ENCODE results near the gene TRAM2. TPM values are rescaled to one million over a fixed set of nuclear protein-coding genes. Genes with fewer than 3 reads are reported as not detected.

Gene TRAM2
- total and polyA plus RNA-seq, 2 of the 4 experiments (the other 2 are of a cell fraction): 77.2 to 95.7 TPM

- Histone ChIP-seq H3K4me3 (ENCODE audit: insufficient read depth, low read depth, low read length) (no peak overlapping the region), H3K9me1 (ENCODE audit: insufficient read depth, low read length) (peaks cover 36% of the 10 kb centered on the region), H2AK9ac (replicated peaks; ENCODE audit: low read depth, low read length, poor library complexity) (no peak overlapping the region), H2BK120ac (ENCODE audit: low read depth, low read length) (peak overlapping the region; percentile 95; the same call in 1 of the 2 replicates), H3K27ac (ENCODE audit: insufficient read depth, low read length) (no peak overlapping the region), H3K27me3 (ENCODE audit: control insufficient read depth, insufficient read depth, low read length) (no peaks in the 10 kb centered on the region), H2AFZ (replicated peaks; ENCODE audit: low read length, poor library complexity) (no peak overlapping the region), H3K4me1 (ENCODE audit: control insufficient read depth, insufficient read depth, low read length) (peaks cover 41% of the 10 kb centered on the region), H2BK20ac (ENCODE audit: low read depth, low read length) (no peak overlapping the region), H3K56ac (ENCODE audit: extremely low read depth, insufficient read depth, low read length) (no peak overlapping the region), H3K9me3 (ENCODE audit: control insufficient read depth, insufficient read depth, low read length) (no peaks in the 10 kb centered on the region), H3K4me2 (ENCODE audit: low read depth, low read length) (no peak overlapping the region), H4K91ac (ENCODE audit: insufficient read depth, low read depth, low read length) (no peak overlapping the region), H3K14ac (replicated peaks; ENCODE audit: low read depth, low read length) (peak overlapping the region; percentile 37; the same call in 1 of the 2 replicates), H3K36me3 (ENCODE audit: control insufficient read depth, insufficient read depth, low read length) (peaks cover 20% of the 10 kb centered on the region), H3K23ac (ENCODE audit: low read depth, low read length) (peak overlapping the region; percentile 61; the same call in 1 of the 2 replicates), H4K20me1 (ENCODE audit: insufficient read depth, low read length) (peaks cover 12% of the 10 kb centered on the region; the same call in 1 of the 2 replicates), H4K5ac (ENCODE audit: low read depth, low read length) (no peak overlapping the region), H3K9ac (ENCODE audit: low read depth, low read length) (no peak overlapping the region), H2AK5ac (ENCODE audit: low read depth, low read length) (no peak overlapping the region), H2BK15ac (ENCODE audit: low read depth, low read length) (no peak overlapping the region), H3K79me1 (ENCODE audit: low read depth in 1 of 2, low read length in 2 of 2) (peaks cover 28 to 87% of the 10 kb centered on the region in 2 experiments), H3K18ac (ENCODE audit: low read depth, low read length) (no peak overlapping the region), H2BK5ac (ENCODE audit: low read depth, low read length, poor library complexity, severe bottlenecking) (peak overlapping the region; percentile 94), H4K8ac (ENCODE audit: low read depth in 2 of 2, low read length in 2 of 2) (peak overlapping the region in 1 of 2 experiments; percentile 43; a peak in 1 of 4 replicates), H3K4ac (ENCODE audit: low read depth, low read length) (peak overlapping the region; percentile 73; the same call in 1 of the 2 replicates)
- ChIA-PET POLR2A (ENCODE audit: unreplicated experiment) (no interaction called here), CTCF (no interaction called here)
- ATAC-seq (ENCODE audit: low read depth) (no peak), DNase-seq (peak; percentile 39)
- in situ Hi-C loops (cut with MboI; ENCODE audit: low sequenced_read_pairs) (loop anchor here (10.0 kb wide), 1 partner anchor 125 kb away; no protein-coding TSS in a partner anchor), dilution Hi-C loops (cut with HindIII; ENCODE audit: low sequenced_read_pairs, unreplicated experiment) (no loop called here), intact Hi-C loops (cut with micrococcal nuclease) (loop anchor here (5.0 kb wide), 1 partner anchor 97 kb away; the partner anchor contains the start of gene EFHC1)
- BruUV-seq (replicated peaks): no TSS peak
- WGBS, 2 experiments (ENCODE audit: extremely low coverage in 2 of 2, insufficient read length in 1 of 2): 80% methylated on average over 1 of the region's 4 CpGs; no CpG with 5 or more reads in 1 of the 2 experiments
- TF ChIP-seq NFE2L2 (IDR thresholded peaks at IDR 0.05; ENCODE audit: low read depth, low read length) (no peak), POLR2A (IDR thresholded peaks at IDR 0.05; ENCODE audit: low read depth, low read length) (no peak), BHLHE40 (IDR thresholded peaks at IDR 0.05; ENCODE audit: low read depth, low read length) (0 out of 2 replicates have a peak, but pooled peaks have one; percentile 12), RAD21 (IDR thresholded peaks at IDR 0.05; ENCODE audit: low read length) (no peak), MAZ (IDR thresholded peaks at IDR 0.05; ENCODE audit: borderline replicate concordance, low read depth, low read length) (no peak), SMC3 (IDR thresholded peaks at IDR 0.05; ENCODE audit: low read depth, low read length) (no peak), FOS (IDR thresholded peaks at IDR 0.05; ENCODE audit: low read depth, low read length) (0 out of 2 replicates have a peak, but pooled peaks have one; percentile 9), MXI1 (IDR thresholded peaks at IDR 0.05; ENCODE audit: borderline replicate concordance, low read depth, low read length) (no peak)
These were observed 57.2 kb downstream of the TRAM2 start for GRCh38 chr6:52519618-52520017.

All from IMR-90 (cell line).